Measurements from ENCODE around the gene RAB11FIP4.

Gene RAB11FIP4

GRCh38 chr17:31506517-31506916, 115.0 kb downstream of the RAB11FIP4 start:
- TF ChIP-seq POLR2AphosphoS5 (IDR thresholded peaks at IDR 0.05; ENCODE audit: low read depth, low read length) (no peak), TAF1 (IDR thresholded peaks at IDR 0.05; ENCODE audit: borderline replicate concordance, insufficient read depth, low read length) (no peak), FOXP2 (optimal IDR thresholded peaks at IDR 0.05; ENCODE audit: borderline replicate concordance, extremely low read depth, extremely low read length, insufficient read depth) (no peak), SIN3A (IDR thresholded peaks at IDR 0.05; ENCODE audit: borderline replicate concordance, insufficient read depth, low read length) (no peak)

GRCh38 chr17:31508288-31509094, 117.0 kb downstream of the RAB11FIP4 start:
- TF ChIP-seq FOXP2 (optimal IDR thresholded peaks at IDR 0.05; ENCODE audit: borderline replicate concordance, extremely low read depth, extremely low read length, insufficient read depth) (no peak), TAF1 (IDR thresholded peaks at IDR 0.05; ENCODE audit: borderline replicate concordance, insufficient read depth, low read length) (no peak), POLR2AphosphoS5 (IDR thresholded peaks at IDR 0.05; ENCODE audit: low read depth, low read length) (no peak), REST (IDR thresholded peaks at IDR 0.05; ENCODE audit: insufficient read depth in 1 of 2, low read depth in 2 of 2, low read length in 2 of 2) (no peak), SIN3A (IDR thresholded peaks at IDR 0.05; ENCODE audit: borderline replicate concordance, insufficient read depth, low read length) (no peak)

GRCh38 chr17:31509095-31509804, 117.8 kb downstream of the RAB11FIP4 start:
- TF ChIP-seq FOXP2 (optimal IDR thresholded peaks at IDR 0.05; ENCODE audit: borderline replicate concordance, extremely low read depth, extremely low read length, insufficient read depth) (no peak), REST (IDR thresholded peaks at IDR 0.05; ENCODE audit: insufficient read depth in 1 of 2, low read depth in 2 of 2, low read length in 2 of 2) (no peak), TAF1 (IDR thresholded peaks at IDR 0.05; ENCODE audit: borderline replicate concordance, insufficient read depth, low read length) (no peak), SIN3A (IDR thresholded peaks at IDR 0.05; ENCODE audit: borderline replicate concordance, insufficient read depth, low read length) (no peak), POLR2AphosphoS5 (IDR thresholded peaks at IDR 0.05; ENCODE audit: low read depth, low read length) (no peak)

GRCh38 chr17:31509805-31510177, 118.3 kb downstream of the RAB11FIP4 start:
- TF ChIP-seq TAF1 (IDR thresholded peaks at IDR 0.05; ENCODE audit: borderline replicate concordance, insufficient read depth, low read length) (no peak), REST (IDR thresholded peaks at IDR 0.05; ENCODE audit: insufficient read depth in 1 of 2, low read depth in 2 of 2, low read length in 2 of 2) (no peak), FOXP2 (optimal IDR thresholded peaks at IDR 0.05; ENCODE audit: borderline replicate concordance, extremely low read depth, extremely low read length, insufficient read depth) (no peak), SIN3A (IDR thresholded peaks at IDR 0.05; ENCODE audit: borderline replicate concordance, insufficient read depth, low read length) (no peak), POLR2AphosphoS5 (IDR thresholded peaks at IDR 0.05; ENCODE audit: low read depth, low read length) (no peak)

GRCh38 chr17:31510308-31511194, 119.1 kb downstream of the RAB11FIP4 start:
- TF ChIP-seq REST (IDR thresholded peaks at IDR 0.05; ENCODE audit: insufficient read depth in 1 of 2, low read depth in 2 of 2, low read length in 2 of 2) = no peak

All from PFSK-1 (cell line).